Panc1 (cell line): ENCODE data around the gene CSMD2. TPM values are rescaled to one million over a fixed set of nuclear protein-coding genes. Genes with fewer than 3 reads are reported as not detected.

Experiments used
- ATAC-seq: fragments of 200-7000 bp; cut with Tn5 transposase; 2 replicates; pipeline ENCODE4 v1.9.1; 2020; ENCODE audit warnings: mild to moderate bottlenecking, moderate library complexity
- BruUV-seq: library from RNA; stranded (reverse); fragments of 400-500 nt; replicated peaks from 2 replicates; lab custom pipeline; 2021; lab: Mats Ljungman, UMichigan
- CTCF ChIA-PET: fragments of 300-600 bp; sonication (Branson Sonifier 250); formaldehyde crosslinking; loops from one replicate; lab custom pipeline; 2022; ENCODE audit warnings: antibody characterized with exemption; lab: Charles Lee
- POLR2A ChIA-PET: fragments of 300-600 bp; sonication (Branson Sonifier 250); formaldehyde crosslinking; loops from one replicate; lab custom pipeline; 2022; ENCODE audit warnings: antibody characterized with exemption; lab: Charles Lee
- DNase-seq: peaks from one replicate; pipeline ENCODE4 v3.0.0-alpha.2; 2010; ENCODE audit warnings: low read depth, low spot score
- H3K27ac ChIP-seq: 2 replicates; pipeline ENCODE4 v1.5.1; 2011; ENCODE audit warnings: mild to moderate bottlenecking, low read length, inconsistent platforms
- H3K27me3 ChIP-seq: fragments of 200-500 bp; sonication (Bioruptor generic); 2 replicates; pipeline ENCODE4 v1.6.0; 2014; ENCODE audit warnings: low read length, inconsistent platforms; ENCODE audit not compliant: control insufficient read depth, insufficient read depth
- H3K36me3 ChIP-seq: fragments of 200-500 bp; sonication (Bioruptor generic); 2 replicates; pipeline ENCODE4 v1.5.1; 2014; ENCODE audit warnings: inconsistent platforms, mild to moderate bottlenecking, low read length, moderate library complexity; ENCODE audit not compliant: control insufficient read depth, insufficient read depth
- H3K4me1 ChIP-seq: 2 replicates; pipeline ENCODE4 v1.5.1; 2011; ENCODE audit warnings: inconsistent platforms, mild to moderate bottlenecking, low read length, moderate library complexity; ENCODE audit not compliant: control insufficient read depth, insufficient read depth
- H3K4me3 ChIP-seq, 2 experiments: 2 replicates each; pipeline ENCODE4 v1.5.1; 2011 to 2012; ENCODE audit warnings: low read depth in 2 of 2, low read length in 2 of 2, mild to moderate bottlenecking in 2 of 2, inconsistent platforms in 1 of 2, moderate library complexity in 1 of 2
- H3K9me3 ChIP-seq: fragments of 200-500 bp; sonication (Bioruptor generic); 2 replicates; pipeline ENCODE4 v1.5.1; 2014; ENCODE audit warnings: low read depth, mild to moderate bottlenecking, inconsistent platforms, low read length, moderate library complexity; ENCODE audit not compliant: control insufficient read depth, insufficient read depth
- POLR2AphosphoS5 ChIP-seq: IDR thresholded peaks from 2 replicates; pipeline ENCODE4 v1.6.1; 2012; ENCODE audit warnings: mild to moderate bottlenecking, low read depth, low read length, moderate library complexity
- SIN3A ChIP-seq: IDR thresholded peaks from 2 replicates; pipeline ENCODE4 v1.6.1; 2012; ENCODE audit warnings: low read depth, mild to moderate bottlenecking, low read length, moderate library complexity, borderline replicate concordance; ENCODE audit not compliant: insufficient read depth
- TCF7L2 ChIP-seq: IDR thresholded peaks from 2 replicates; pipeline ENCODE4 v1.6.1; 2011; ENCODE audit warnings: mild to moderate bottlenecking, low read depth, low read length, inconsistent platforms
- in situ Hi-C: cut with HindIII; loops from 2 replicates; pipeline ENCODE4 v1.10.0; 2016; ENCODE audit warnings: low sequenced_read_pairs, low pct_unique_long_range_greater_than_20kb
- intact Hi-C: fragments of 100-400 bp; cut with micrococcal nuclease; formaldehyde crosslinking; loops from one replicate; pipeline ENCODE4 v1.10.0; 2022; ENCODE audit not compliant: unreplicated experiment
- total RNA-seq: library from RNA; stranded (reverse); gene quantifications from one replicate; pipeline ENCODE4 v1.2.1, GENCODE V29; 2021; ENCODE audit not compliant: unreplicated experiment
- TF ChIP-seq, protein P1 (sequence below), 2 experiments: IDR thresholded peaks; 2 replicates each; pipeline ENCODE4 v1.6.1; 2011 to 2012; ENCODE audit warnings: low read depth in 2 of 2, control low read depth in 1 of 2, low read length in 1 of 2, mild to moderate bottlenecking in 1 of 2, moderate library complexity in 1 of 2; ENCODE audit not compliant: insufficient read depth in 1 of 2
- TF ChIP-seq, protein P2 (sequence below): fragments of 450-650 bp; IDR thresholded peaks from 2 replicates; pipeline ENCODE4 v1.5.1; 2017; ENCODE audit warnings: mild to moderate bottlenecking

CSMD2 gene
- total RNA-seq, 1 experiment from 2014 or later = not detected

DNA sequence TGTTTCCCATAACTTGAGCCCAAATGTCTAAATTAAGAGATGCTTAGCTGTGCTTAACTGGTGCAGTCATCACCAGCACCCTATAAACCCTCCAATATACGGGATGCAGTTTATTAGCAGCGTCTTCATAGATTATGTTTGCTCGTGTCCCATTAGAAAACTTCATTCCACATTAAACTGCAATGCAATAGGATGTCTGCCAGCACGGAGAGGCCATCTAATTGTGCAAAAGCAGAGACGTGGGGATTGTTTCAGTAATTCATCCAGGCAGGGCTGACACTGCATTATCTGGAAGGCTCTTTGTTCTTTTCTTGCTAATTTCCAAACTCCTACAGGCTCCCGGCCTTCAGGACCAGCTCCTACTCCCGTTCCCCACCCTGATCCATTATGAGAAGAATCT, 89.5 kb downstream of the CSMD2 start:
- Histone ChIP-seq H3K4me1 (no peaks in the 10 kb centered on the region), H3K4me3 (no peak overlapping the region), H3K36me3 (no peaks in the 10 kb centered on the region), H3K27me3 (no peaks in the 10 kb centered on the region; the same call in 1 of the 2 replicates), H3K9me3 (no peaks in the 10 kb centered on the region; the same call in 1 of the 2 replicates), H3K27ac (no peak overlapping the region)
- intact Hi-C loops (no loop called here), in situ Hi-C loops (no loop called here)
- CTCF ChIA-PET = no interaction called here
- no peak for ATAC-seq
- TF ChIP-seq, protein P1, sequence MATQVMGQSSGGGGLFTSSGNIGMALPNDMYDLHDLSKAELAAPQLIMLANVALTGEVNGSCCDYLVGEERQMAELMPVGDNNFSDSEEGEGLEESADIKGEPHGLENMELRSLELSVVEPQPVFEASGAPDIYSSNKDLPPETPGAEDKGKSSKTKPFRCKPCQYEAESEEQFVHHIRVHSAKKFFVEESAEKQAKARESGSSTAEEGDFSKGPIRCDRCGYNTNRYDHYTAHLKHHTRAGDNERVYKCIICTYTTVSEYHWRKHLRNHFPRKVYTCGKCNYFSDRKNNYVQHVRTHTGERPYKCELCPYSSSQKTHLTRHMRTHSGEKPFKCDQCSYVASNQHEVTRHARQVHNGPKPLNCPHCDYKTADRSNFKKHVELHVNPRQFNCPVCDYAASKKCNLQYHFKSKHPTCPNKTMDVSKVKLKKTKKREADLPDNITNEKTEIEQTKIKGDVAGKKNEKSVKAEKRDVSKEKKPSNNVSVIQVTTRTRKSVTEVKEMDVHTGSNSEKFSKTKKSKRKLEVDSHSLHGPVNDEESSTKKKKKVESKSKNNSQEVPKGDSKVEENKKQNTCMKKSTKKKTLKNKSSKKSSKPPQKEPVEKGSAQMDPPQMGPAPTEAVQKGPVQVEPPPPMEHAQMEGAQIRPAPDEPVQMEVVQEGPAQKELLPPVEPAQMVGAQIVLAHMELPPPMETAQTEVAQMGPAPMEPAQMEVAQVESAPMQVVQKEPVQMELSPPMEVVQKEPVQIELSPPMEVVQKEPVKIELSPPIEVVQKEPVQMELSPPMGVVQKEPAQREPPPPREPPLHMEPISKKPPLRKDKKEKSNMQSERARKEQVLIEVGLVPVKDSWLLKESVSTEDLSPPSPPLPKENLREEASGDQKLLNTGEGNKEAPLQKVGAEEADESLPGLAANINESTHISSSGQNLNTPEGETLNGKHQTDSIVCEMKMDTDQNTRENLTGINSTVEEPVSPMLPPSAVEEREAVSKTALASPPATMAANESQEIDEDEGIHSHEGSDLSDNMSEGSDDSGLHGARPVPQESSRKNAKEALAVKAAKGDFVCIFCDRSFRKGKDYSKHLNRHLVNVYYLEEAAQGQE (IDR thresholded peaks at IDR 0.05; ENCODE audit: insufficient read depth in 1 of 2, low read depth in 2 of 2, low read length in 1 of 2) = no peak
- TF ChIP-seq POLR2AphosphoS5 (no peak), TCF7L2 (no peak), SIN3A (no peak)
- TF ChIP-seq, protein P2, sequence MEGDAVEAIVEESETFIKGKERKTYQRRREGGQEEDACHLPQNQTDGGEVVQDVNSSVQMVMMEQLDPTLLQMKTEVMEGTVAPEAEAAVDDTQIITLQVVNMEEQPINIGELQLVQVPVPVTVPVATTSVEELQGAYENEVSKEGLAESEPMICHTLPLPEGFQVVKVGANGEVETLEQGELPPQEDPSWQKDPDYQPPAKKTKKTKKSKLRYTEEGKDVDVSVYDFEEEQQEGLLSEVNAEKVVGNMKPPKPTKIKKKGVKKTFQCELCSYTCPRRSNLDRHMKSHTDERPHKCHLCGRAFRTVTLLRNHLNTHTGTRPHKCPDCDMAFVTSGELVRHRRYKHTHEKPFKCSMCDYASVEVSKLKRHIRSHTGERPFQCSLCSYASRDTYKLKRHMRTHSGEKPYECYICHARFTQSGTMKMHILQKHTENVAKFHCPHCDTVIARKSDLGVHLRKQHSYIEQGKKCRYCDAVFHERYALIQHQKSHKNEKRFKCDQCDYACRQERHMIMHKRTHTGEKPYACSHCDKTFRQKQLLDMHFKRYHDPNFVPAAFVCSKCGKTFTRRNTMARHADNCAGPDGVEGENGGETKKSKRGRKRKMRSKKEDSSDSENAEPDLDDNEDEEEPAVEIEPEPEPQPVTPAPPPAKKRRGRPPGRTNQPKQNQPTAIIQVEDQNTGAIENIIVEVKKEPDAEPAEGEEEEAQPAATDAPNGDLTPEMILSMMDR = no peak
- POLR2A ChIA-PET = no interaction called here
- no peak for DNase-seq
- BruUV-seq = no TSS peak

DNA sequence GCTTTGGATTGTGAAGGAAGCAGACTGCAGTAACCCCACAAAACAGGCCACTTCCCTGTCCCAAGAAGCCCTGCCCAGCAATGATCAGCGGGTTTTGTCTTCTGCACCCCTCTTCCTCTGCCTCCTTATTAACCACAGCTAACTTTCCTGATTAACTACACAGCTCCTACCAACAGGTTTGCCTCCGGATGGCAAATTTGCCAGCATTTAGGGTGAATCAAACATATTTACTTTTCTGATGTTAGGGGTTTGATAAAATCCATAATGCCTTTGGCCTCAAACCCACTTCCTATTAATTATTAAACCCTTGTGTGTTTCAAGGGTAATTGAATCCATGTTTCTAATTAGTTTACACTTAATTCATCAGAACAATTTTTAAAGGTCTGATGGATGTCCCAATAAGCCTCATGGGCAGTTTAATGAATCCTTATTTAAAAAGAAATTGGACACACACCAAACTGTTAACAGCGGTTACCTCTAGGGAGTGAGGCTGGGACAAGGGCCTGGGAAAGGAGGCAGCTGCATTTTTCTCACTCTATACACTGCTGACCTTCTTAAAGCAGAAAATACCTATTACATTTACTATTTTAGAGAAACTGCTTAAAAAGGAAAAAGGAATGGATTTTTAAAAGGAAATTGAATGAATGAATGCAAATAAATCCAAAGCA, 91.9 kb downstream of the CSMD2 start:
- Histone ChIP-seq H3K4me3 (no peak overlapping the region), H3K9me3 (no peaks in the 10 kb centered on the region), H3K36me3 (no peaks in the 10 kb centered on the region), H3K4me1 (no peaks in the 10 kb centered on the region), H3K27ac (no peak overlapping the region), H3K27me3 (no peaks in the 10 kb centered on the region; the same call in 1 of the 2 replicates)
- TF ChIP-seq SIN3A (no peak), POLR2AphosphoS5 (no peak), TCF7L2 (no peak)
- TF ChIP-seq, protein P2 = no peak
- TF ChIP-seq, protein P1 (IDR thresholded peaks at IDR 0.05; ENCODE audit: insufficient read depth in 1 of 2, low read depth in 2 of 2, low read length in 1 of 2) = no peak
- BruUV-seq = no TSS peak
- POLR2A ChIA-PET = no interaction called here
- no peak for ATAC-seq
- intact Hi-C loops = no loop called here
- in situ Hi-C loops = no loop called here
- DNase-seq = no peak
- CTCF ChIA-PET = no interaction called here
